ENCODE data around the gene ZNF135. TPM values are rescaled to one million over a fixed set of nuclear protein-coding genes. Genes with fewer than 3 reads are reported as not detected.

Gene ZNF135
- total RNA-seq, 2 experiments from 2014 or later = 0.12 TPM; not detected in 1

DNA sequence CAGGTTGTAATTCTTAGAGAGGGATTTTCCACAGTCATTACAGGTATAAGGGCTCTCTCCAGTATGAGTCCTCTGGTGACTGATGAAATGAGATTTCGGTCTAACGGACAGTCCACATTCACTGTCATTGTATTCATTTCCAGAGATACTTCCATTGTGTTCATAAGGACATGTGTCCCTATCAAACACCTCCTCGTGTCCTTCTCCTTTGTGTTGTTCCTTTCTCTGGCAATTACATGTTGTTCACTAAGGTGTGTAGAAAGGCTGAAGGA lies 49.4 kb downstream of the ZNF135 start:
- H3K36me3 Mint-ChIP-seq = peaks cover 52% of the 10 kb centered on the region
- H3K9me3 Mint-ChIP-seq = peaks cover 73% of the 10 kb centered on the region
- H3K4me3 Mint-ChIP-seq = no peak overlapping the region
- CTCF ChIA-PET = no interaction called here
- H3K27me3 Mint-ChIP-seq = no peaks in the 10 kb centered on the region
- no peak overlapping the region for H3K27ac Mint-ChIP-seq
- DNase-seq = no peak
- POLR2A ChIA-PET = no interaction called here
- intact Hi-C loops (cut with micrococcal nuclease) = no loop called here
- no peaks in the 10 kb centered on the region for H3K4me1 Mint-ChIP-seq (ENCODE audit: low read depth)

DNA sequence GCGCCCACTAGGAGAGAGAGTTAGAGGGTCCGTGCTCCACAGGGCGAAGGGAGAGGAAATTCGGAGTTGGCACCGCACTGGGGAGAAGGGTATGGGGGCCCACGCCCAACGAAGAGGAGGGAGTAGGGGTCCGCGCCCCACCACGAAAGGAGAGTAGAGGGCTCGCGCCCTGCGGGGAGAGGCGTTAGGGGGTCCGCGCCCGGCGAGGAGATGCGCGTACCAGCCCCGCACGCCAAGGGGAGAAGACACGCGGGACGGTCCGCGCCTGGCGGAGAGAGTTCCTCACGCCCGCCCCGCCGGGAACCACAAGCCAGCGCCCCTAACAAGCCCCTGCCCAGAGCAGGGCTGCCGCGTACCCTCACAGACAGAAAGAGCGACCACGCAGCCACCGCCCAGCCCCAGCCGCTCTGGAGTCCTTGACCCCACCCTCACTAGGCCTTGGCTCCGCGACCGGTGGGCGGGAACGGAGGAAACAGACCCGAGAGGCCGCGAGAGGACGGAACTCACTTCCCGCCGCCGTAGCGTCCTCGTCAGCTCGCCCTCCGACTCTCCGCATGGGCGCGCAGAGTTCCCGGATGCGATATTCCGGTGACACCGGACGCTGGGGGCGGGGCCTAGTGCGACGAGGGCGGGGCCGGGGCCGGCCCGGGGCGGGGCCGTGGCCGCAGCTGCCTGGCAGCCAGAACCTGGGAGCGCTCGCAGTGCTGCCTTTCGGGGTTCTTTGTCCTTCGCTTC lies 58.9 kb downstream of the ZNF135 start:
- H3K27ac Mint-ChIP-seq = no peak overlapping the region
- peaks cover 2% of the 10 kb centered on the region for H3K27me3 Mint-ChIP-seq
- intact Hi-C loops (cut with micrococcal nuclease) = no loop called here
- H3K4me3 Mint-ChIP-seq = no peak overlapping the region
- H3K36me3 Mint-ChIP-seq = peaks cover 58% of the 10 kb centered on the region
- peaks cover 85% of the 10 kb centered on the region for H3K9me3 Mint-ChIP-seq
- ChIA-PET POLR2A (no interaction called here), CTCF (no interaction called here)
- peaks cover 2% of the 10 kb centered on the region for H3K4me1 Mint-ChIP-seq (ENCODE audit: low read depth)
- DNase-seq = no peak

DNA sequence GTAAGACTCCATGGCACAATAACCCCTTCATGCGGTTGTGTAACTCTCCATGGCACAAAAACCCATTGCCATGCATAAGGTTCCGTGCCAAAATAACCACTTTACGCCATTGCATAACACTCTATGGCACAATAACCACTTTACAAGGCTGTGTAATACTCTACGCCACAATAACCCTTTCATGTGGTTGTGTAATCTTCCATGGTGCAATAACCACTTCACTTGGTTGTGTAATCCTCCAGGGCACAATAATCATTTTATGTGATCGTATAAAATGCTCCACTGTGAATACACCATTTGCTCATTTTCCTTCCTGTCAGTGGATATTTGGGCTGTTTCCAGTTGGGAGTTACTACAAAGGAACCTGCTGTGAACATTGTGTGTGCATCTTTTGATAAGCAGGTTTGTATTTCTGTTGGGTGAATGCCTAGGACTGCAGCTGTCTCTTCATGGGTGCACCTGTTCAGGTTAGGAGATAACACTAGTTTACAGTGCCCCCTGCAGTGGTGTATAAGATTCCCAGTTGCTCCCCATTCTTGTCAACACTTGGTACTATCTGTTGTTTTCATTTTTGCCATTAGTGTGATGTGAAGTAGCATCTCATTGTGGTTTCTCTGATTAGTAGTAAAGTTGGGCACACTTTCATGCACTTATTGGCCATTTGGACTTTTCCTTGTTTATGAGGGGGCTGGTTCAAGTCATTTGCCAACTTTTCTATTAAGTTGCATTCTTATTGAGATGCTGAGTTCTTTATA lies 60.1 kb downstream of the ZNF135 start:
- Mint-ChIP-seq H3K36me3 (peaks cover 58% of the 10 kb centered on the region), H3K4me3 (no peak overlapping the region), H3K27ac (no peak overlapping the region), H3K4me1 (ENCODE audit: low read depth) (peaks cover 2% of the 10 kb centered on the region), H3K9me3 (peaks cover 89% of the 10 kb centered on the region), H3K27me3 (peaks cover 2% of the 10 kb centered on the region)
- CTCF ChIA-PET = no interaction called here
- intact Hi-C loops (cut with micrococcal nuclease) = no loop called here
- no peak for DNase-seq
- POLR2A ChIA-PET = no interaction called here

Other genes with a start within 250 kb of the ZNF135 start
- gene ZNF552, start 244.4 kb upstream of the ZNF135 start, total RNA-seq = 1 to 10 TPM; 4.8 to 6.1 TPM
- 10 to 100 TPM; 14.2 to 15.2 TPM for gene ZNF587B, start 229.0 kb upstream of the ZNF135 start, total RNA-seq
- 10 to 100 TPM; 20.9 to 23.9 TPM for gene ZNF587, start 209.4 kb upstream of the ZNF135 start, total RNA-seq
- 10 to 100 TPM; 10.4 to 12.4 TPM for gene ZNF814, start 170.2 kb upstream of the ZNF135 start, total RNA-seq
- 10 to 100 TPM; 10.6 to 11.1 TPM for gene ZNF417, start 142.7 kb upstream of the ZNF135 start, total RNA-seq
- 1 to 10 TPM; 2.3 TPM for gene ZNF418, start 123.9 kb upstream of the ZNF135 start, total RNA-seq
- 1 to 10 TPM; 3.9 TPM for gene ZNF256, start 111.6 kb upstream of the ZNF135 start, total RNA-seq
- not detected for gene C19orf18, start 84.7 kb upstream of the ZNF135 start, total RNA-seq
- gene ZNF606, start 56.5 kb upstream of the ZNF135 start, total RNA-seq = 1 to 10 TPM; 5.1 to 5.8 TPM
- not detected for gene ZSCAN1, start 25.3 kb upstream of the ZNF135 start, total RNA-seq
- gene ZSCAN18, start 38.9 kb downstream of the ZNF135 start, total RNA-seq = 10 to 100 TPM; 13.8 to 15.7 TPM
- 1 to 10 TPM; 4.2 to 4.4 TPM for gene ZNF329, start 91.5 kb downstream of the ZNF135 start, total RNA-seq
- gene ZNF274, start 123.8 kb downstream of the ZNF135 start, total RNA-seq = 10 to 100 TPM; 19.1 to 19.6 TPM
- gene ZNF544, start 169.6 kb downstream of the ZNF135 start, total RNA-seq = 10 to 100 TPM; 39.6 to 45.4 TPM
- gene ZNF8, start 219.7 kb downstream of the ZNF135 start, total RNA-seq = 1 to 10 TPM; 3.7 to 3.9 TPM
- 10 to 100 TPM; 37.1 to 42.3 TPM for gene ERVK3-1, start 246.1 kb downstream of the ZNF135 start, total RNA-seq

Measured in activated CD4-positive, alpha-beta memory T cell treated with anti-CD3 and anti-CD28 coated beads for 36 hours (primary cell).